H1 (cell line): ENCODE measurements around the gene GALNT12. TPM values are rescaled to one million over a fixed set of nuclear protein-coding genes. Genes with fewer than 3 reads are reported as not detected.

ENCODE experiments used
- CREB1 ChIP-seq: IDR thresholded peaks from 2 replicates; pipeline ENCODE4 v1.6.1; 2012; ENCODE audit warnings: inconsistent platforms
- JUN ChIP-seq: IDR thresholded peaks from 2 replicates; pipeline ENCODE4 v1.6.1; 2011; ENCODE audit warnings: low read depth, mild to moderate bottlenecking, improper control_type of control experiment, low read length
- polyA plus RNA-seq, 7 experiments: library from polyadenylated mRNA; depleted of rRNA in 3 of 7; stranded (reverse) in 5 of 7; unstranded in 2 of 7; fragments of >200 nt in 5 of 7; fragments of 200-250 nt in 2 of 7; gene quantifications; 1 replicate in 5 of 7; 2 replicates in 1 of 7; 4 replicates in 1 of 7; pipeline versions ENCODE4 v1.2.1 to v1.2.3, GENCODE V29; 2011 to 2013; ENCODE audit warnings: missing spikeins in 2 of 7, mixed read lengths in 2 of 7
- total RNA-seq: library from RNA; stranded (reverse); fragmentation: NEBNext Ultra II Directional; extraction: Animal tissue kit (Norgen Biotek cat#: 25700); gene quantifications from 2 replicates; pipeline ENCODE4 v1.2.1, GENCODE V29; 2021
- TF ChIP-seq, protein P1 (sequence below), 3 experiments: IDR thresholded peaks; 1 replicate in 2 of 3; 2 replicates in 1 of 3; pipeline versions ENCODE4 v1.5.1 to v1.6.1; 2011; ENCODE audit warnings: low read length in 3 of 3, mild to moderate bottlenecking in 3 of 3, inconsistent platforms in 2 of 3, low read depth in 1 of 3, moderate library complexity in 1 of 3; ENCODE audit not compliant: insufficient read depth in 1 of 3; ENCODE audit errors: control extremely low read depth in 1 of 3

The GALNT12 gene
- total and polyA plus RNA-seq, 2 of the 8 experiments (the other 6 are each of a cell fraction or from before 2014, with no cell fraction given): 16.2 to 19.6 TPM

DNA sequence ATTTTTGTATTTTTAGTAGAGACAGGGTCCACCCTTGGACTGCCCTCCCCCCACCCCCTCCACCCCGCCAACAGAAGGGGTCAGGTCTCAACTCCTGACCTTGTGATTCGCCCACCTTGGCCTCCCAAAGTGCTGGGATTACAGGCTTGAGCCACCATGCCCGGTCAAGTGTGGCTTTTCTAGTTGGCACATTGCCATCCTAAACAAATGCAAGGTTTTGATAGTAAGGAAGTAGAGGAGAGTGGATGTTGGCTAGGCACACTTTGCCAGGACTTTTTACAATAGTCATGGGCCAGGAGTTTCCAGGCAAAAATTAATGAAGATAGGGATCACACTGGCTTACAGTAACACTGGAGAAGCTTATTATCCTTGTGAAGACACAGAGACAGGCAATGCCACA, 62.4 kb downstream of the GALNT12 start (continued):
- TF ChIP-seq, protein P1, sequence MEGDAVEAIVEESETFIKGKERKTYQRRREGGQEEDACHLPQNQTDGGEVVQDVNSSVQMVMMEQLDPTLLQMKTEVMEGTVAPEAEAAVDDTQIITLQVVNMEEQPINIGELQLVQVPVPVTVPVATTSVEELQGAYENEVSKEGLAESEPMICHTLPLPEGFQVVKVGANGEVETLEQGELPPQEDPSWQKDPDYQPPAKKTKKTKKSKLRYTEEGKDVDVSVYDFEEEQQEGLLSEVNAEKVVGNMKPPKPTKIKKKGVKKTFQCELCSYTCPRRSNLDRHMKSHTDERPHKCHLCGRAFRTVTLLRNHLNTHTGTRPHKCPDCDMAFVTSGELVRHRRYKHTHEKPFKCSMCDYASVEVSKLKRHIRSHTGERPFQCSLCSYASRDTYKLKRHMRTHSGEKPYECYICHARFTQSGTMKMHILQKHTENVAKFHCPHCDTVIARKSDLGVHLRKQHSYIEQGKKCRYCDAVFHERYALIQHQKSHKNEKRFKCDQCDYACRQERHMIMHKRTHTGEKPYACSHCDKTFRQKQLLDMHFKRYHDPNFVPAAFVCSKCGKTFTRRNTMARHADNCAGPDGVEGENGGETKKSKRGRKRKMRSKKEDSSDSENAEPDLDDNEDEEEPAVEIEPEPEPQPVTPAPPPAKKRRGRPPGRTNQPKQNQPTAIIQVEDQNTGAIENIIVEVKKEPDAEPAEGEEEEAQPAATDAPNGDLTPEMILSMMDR (IDR thresholded peaks at IDR 0.05; ENCODE audit: control extremely low read depth in 1 of 3, insufficient read depth in 1 of 3, low read depth in 1 of 3, low read length in 3 of 3): no peak
- TF ChIP-seq CREB1 (no peak), JUN (no peak)
